IMR-90 (cell line): ENCODE results near the gene BRSK1.

ENCODE experiments used
- BHLHE40 ChIP-seq: fragments of 150-350 bp; IDR thresholded peaks from 2 replicates; pipeline ENCODE4 v1.6.1; 2016; ENCODE audit warnings: mild to moderate bottlenecking, low read depth, low read length
- CEBPB ChIP-seq: IDR thresholded peaks from 2 replicates; pipeline ENCODE4 v1.6.1; 2012; ENCODE audit warnings: low read depth, low read length, improper control_type of control experiment
- CHD1 ChIP-seq: IDR thresholded peaks from 2 replicates; pipeline ENCODE4 v1.6.1; 2012; ENCODE audit warnings: low read depth, low read length, improper control_type of control experiment
- CTCF ChIP-seq: conservative IDR thresholded peaks from 2 replicates; pipeline ENCODE4 v1.5.1; 2012; ENCODE audit warnings: mild to moderate bottlenecking, low read depth, low read length, improper control_type of control experiment
- FOS ChIP-seq: fragments of 150-350 bp; IDR thresholded peaks from 2 replicates; pipeline ENCODE4 v1.6.1; 2016; ENCODE audit warnings: low read depth, low read length
- MAFK ChIP-seq: IDR thresholded peaks from 2 replicates; pipeline ENCODE4 v1.6.1; 2012; ENCODE audit warnings: low read depth, low read length, improper control_type of control experiment
- MXI1 ChIP-seq: IDR thresholded peaks from 2 replicates; pipeline ENCODE4 v1.6.1; 2012; ENCODE audit warnings: low read depth, mild to moderate bottlenecking, low read length, moderate library complexity, borderline replicate concordance
- NFE2L2 ChIP-seq: fragments of 150-350 bp; IDR thresholded peaks from 2 replicates; pipeline ENCODE4 v1.6.1; 2016; ENCODE audit warnings: low read depth, mild to moderate bottlenecking, low read length
- POLR2A ChIP-seq: IDR thresholded peaks from 2 replicates; pipeline ENCODE4 v1.6.1; 2012; ENCODE audit warnings: mild to moderate bottlenecking, low read depth, low read length
- RAD21 ChIP-seq: IDR thresholded peaks from 2 replicates; pipeline ENCODE4 v1.6.1; 2012; ENCODE audit warnings: low read length, improper control_type of control experiment
- RCOR1 ChIP-seq: IDR thresholded peaks from 2 replicates; pipeline ENCODE4 v1.6.1; 2012; ENCODE audit warnings: mild to moderate bottlenecking, low read length, improper control_type of control experiment; ENCODE audit not compliant: insufficient replicate concordance
- RFX5 ChIP-seq: IDR thresholded peaks from 2 replicates; pipeline ENCODE4 v1.8.0; 2012; ENCODE audit warnings: low read depth, mild to moderate bottlenecking, low read length, moderate library complexity
- SMC3 ChIP-seq: fragments of 150-350 bp; IDR thresholded peaks from 2 replicates; pipeline ENCODE4 v1.6.1; 2016; ENCODE audit warnings: low read depth, mild to moderate bottlenecking, antibody characterized with exemption, low read length, moderate library complexity
- USF2 ChIP-seq: fragments of 150-350 bp; IDR thresholded peaks from 2 replicates; pipeline ENCODE4 v1.6.1; 2017; ENCODE audit warnings: mild to moderate bottlenecking, antibody characterized with exemption, low read length, low read depth

GRCh38 chr19:55241143-55241934 lies 42.5 kb upstream of the BRSK1 start:
- TF ChIP-seq MAFK (no peak), RFX5 (no peak), CTCF (no peak), POLR2A (no peak), BHLHE40 (no peak), FOS (no peak), MXI1 (no peak), CEBPB (no peak), USF2 (no peak), RAD21 (no peak), SMC3 (no peak), NFE2L2 (no peak), RCOR1 (no peak), CHD1 (no peak)
